Effector memory CD4-positive, alpha-beta T cell (primary cell): ENCODE measurements around the gene SPG11.
"Not testable (repeated sequence)": the region's sequence is repeated elsewhere in the genome, so short reads cannot be mapped to it uniquely, and the experiment has no call there.

Experiments
- DNase-seq, 3 donors: peaks; one replicate each; pipeline ENCODE4 v3.0.0-alpha.2; 2020
- H3K27ac ChIP-seq: 2 replicates; pipeline ENCODE4 v1.7.0; 2013; ENCODE audit warnings: mild to moderate bottlenecking, low read length, moderate library complexity; ENCODE audit not compliant: insufficient read depth, poor library complexity, severe bottlenecking
- H3K27me3 ChIP-seq: replicated peaks from 2 replicates; pipeline ENCODE4 v1.7.0; 2013; ENCODE audit warnings: mild to moderate bottlenecking, low read length; ENCODE audit not compliant: insufficient read depth, control insufficient read depth, poor library complexity, severe bottlenecking
- H3K36me3 ChIP-seq: 2 replicates; pipeline ENCODE4 v1.7.0; 2013; ENCODE audit warnings: mild to moderate bottlenecking, low read length, moderate library complexity; ENCODE audit not compliant: control insufficient read depth, insufficient read depth
- H3K4me1 ChIP-seq: 2 replicates; pipeline ENCODE4 v1.7.0; 2013; ENCODE audit warnings: low read length, mild to moderate bottlenecking; ENCODE audit not compliant: control insufficient read depth, insufficient read depth, poor library complexity, severe bottlenecking
- H3K4me3 ChIP-seq: 2 replicates; pipeline ENCODE4 v1.7.0; 2013; ENCODE audit warnings: low read length, low read depth, mild to moderate bottlenecking; ENCODE audit not compliant: insufficient read depth, poor library complexity, severe bottlenecking
- H3K9me3 ChIP-seq: 2 replicates; pipeline ENCODE4 v1.7.0; 2013; ENCODE audit warnings: mild to moderate bottlenecking, low read length, moderate library complexity; ENCODE audit not compliant: control insufficient read depth

SPG11 gene

DNA sequence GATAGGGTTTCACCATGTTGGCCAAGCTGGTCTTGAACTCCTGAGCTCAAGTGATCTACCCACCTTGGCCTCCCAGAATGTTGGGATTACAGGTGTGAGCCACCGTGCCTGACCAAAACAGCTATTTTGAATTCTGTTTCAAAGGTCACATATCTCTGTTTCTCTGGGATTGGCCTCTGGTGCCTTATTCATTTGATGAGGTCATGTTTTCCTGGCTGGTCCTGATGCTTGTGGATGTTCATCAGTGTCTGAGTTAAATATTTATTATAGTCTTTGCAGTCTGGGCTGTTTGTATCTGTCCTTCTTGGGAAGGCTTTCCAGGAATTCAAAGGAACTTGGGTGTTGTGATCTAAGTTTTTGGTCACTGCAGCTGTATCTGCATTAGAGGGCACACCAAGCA is 42.5 kb upstream of the SPG11 start:
- no peak overlapping the region for H3K4me3 ChIP-seq
- no peaks in the 10 kb centered on the region for H3K36me3 ChIP-seq
- no peaks in the 10 kb centered on the region for H3K9me3 ChIP-seq
- H3K4me1 ChIP-seq, result no peaks in the 10 kb centered on the region
- no peak overlapping the region for H3K27ac ChIP-seq
- no peaks in the 10 kb centered on the region for H3K27me3 ChIP-seq
- no peak for DNase-seq

DNA sequence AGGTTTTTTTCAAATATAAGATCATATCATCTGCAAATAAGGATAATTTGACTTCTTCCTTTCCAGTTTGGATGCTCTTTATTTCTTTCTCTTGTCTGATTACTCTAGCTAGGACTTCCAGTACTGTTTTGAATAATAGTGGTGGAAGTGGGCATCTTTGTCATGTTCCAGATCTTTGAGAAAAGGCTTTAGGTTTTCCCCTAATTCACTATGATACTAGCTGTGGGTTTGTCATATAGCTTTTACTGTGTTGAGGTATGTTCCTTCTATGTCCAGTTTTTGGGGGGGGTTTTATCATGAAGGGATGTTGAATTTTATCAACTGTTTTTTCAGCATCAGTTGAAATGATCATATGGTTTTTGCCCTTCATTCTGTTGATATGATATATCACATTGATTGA is 37.2 kb upstream of the SPG11 start:
- not testable (repeated sequence) for H3K27ac ChIP-seq, H3K4me3 ChIP-seq, H3K27me3 ChIP-seq, H3K9me3 ChIP-seq, H3K36me3 ChIP-seq, DNase-seq, H3K4me1 ChIP-seq

DNA sequence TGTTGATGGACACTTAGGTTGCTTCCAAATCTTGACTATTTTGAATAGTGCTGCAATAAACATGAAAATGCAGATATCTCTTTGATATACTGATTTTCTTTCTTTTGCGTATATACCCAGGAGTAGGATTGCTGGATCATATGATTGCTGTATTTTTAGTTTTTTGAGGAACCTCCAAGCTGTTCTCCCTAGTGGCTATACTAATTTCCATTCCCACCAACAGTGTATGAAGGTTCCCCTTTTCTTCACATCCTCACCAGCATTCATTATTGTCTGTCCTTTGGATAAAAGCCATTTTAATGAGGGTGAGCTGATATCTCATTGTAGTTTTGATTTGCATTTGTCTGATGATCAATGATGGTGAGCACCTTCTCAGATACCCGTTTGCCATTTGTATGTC is 35.2 kb upstream of the SPG11 start:
- no peak for DNase-seq
- Histone ChIP-seq H3K9me3 (no peaks in the 10 kb centered on the region), H3K4me3 (no peak overlapping the region), H3K27me3 (no peaks in the 10 kb centered on the region), H3K4me1 (no peaks in the 10 kb centered on the region), H3K27ac (no peak overlapping the region), H3K36me3 (no peaks in the 10 kb centered on the region)

DNA sequence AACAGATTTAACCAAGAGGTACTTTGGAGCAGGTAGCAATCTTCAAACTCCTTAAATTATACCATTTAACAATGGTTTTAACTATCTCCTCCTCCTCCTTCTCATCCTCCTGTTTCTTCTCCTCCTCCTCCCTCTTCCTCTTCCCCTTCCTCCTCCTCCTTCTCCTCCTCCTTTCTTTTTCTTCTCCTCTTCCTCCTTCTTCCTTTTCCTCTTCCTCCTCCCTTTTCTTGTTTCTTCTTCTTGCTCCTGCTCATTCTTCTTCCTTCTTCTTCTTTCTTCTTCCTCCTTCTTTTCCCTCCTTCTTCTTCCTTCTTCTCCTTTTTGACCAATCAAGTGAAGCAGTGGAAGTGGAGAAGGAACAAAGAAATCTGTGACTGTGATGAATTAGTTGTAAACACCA is 33.6 kb upstream of the SPG11 start:
- H3K27ac ChIP-seq, result no peak overlapping the region
- no peak for DNase-seq
- no peak overlapping the region for H3K4me3 ChIP-seq
- no peaks in the 10 kb centered on the region for H3K4me1 ChIP-seq
- H3K9me3 ChIP-seq, result no peaks in the 10 kb centered on the region
- H3K27me3 ChIP-seq, result no peaks in the 10 kb centered on the region
- H3K36me3 ChIP-seq, result no peaks in the 10 kb centered on the region

DNA sequence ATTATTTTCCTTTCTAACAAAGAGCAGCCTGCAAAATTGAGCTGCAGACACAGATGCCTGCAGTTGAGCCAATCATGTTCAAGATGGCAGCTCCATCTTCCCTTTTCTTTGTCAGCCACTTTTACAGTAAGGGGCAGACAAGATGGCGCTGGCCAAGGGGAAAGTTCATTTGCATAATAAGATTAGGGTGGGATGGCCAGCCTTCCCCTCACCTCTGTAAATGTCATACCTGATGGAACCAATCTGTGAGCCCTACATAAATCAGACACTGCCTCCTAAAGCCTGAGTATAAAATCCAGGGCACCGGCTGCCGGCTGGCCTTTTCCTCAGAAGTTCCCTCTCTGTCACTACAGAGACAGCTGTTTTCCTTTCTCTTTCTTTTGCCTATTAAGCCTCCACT is 31.8 kb upstream of the SPG11 start:
- DNase-seq, result no peak
- H3K4me3 ChIP-seq, result no peak overlapping the region
- no peaks in the 10 kb centered on the region for H3K36me3 ChIP-seq
- no peaks in the 10 kb centered on the region for H3K9me3 ChIP-seq
- no peaks in the 10 kb centered on the region for H3K27me3 ChIP-seq
- no peaks in the 10 kb centered on the region for H3K4me1 ChIP-seq
- H3K27ac ChIP-seq, result no peak overlapping the region

DNA sequence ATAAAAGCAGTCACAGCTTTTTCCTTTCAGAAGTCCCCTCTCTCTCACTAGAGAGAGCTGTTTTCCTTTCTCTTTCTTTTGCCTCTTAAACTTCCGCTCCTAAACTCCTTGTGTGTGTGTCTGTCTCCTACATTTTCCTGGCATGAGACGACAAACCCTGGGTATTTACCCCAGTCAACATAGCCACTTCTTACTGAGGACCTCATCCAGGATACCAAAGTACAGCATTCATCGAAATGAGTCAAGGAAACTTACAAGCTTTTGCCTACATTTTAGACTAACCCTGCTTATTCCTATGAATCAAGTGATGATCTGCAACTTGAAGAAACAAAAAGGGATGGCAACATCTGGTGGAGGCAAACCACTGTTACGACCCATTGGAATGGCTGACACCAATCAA is 31.0 kb upstream of the SPG11 start:
- Histone ChIP-seq H3K4me3 (no peak overlapping the region), H3K9me3 (no peaks in the 10 kb centered on the region), H3K36me3 (no peaks in the 10 kb centered on the region), H3K27ac (no peak overlapping the region), H3K27me3 (no peaks in the 10 kb centered on the region), H3K4me1 (no peaks in the 10 kb centered on the region)
- DNase-seq, result no peak

DNA sequence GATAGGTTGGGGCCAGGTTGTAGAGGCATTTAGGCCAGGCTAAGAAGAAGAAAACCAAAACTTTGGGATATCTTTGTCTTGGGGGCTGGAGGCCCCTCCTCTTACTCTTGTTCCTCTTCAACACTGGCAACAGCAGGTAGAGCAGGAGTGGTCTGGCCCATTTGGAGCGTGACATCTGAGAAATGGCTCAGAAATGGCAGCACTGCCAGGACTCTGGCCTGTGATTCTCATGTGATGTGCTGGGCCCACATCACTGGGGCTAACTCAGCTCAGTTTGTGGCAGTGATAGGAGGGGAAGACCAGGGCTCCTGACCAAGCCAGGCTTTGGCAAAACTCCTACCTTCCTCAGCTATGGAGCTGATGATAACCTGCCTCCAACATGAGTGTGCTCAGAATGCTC is 29.2 kb upstream of the SPG11 start:
- Histone ChIP-seq H3K9me3 (no peaks in the 10 kb centered on the region), H3K4me3 (no peak overlapping the region), H3K36me3 (no peaks in the 10 kb centered on the region), H3K27me3 (no peaks in the 10 kb centered on the region), H3K4me1 (no peaks in the 10 kb centered on the region), H3K27ac (peak overlapping the region; percentile 11)
- DNase-seq, result no peak

DNA sequence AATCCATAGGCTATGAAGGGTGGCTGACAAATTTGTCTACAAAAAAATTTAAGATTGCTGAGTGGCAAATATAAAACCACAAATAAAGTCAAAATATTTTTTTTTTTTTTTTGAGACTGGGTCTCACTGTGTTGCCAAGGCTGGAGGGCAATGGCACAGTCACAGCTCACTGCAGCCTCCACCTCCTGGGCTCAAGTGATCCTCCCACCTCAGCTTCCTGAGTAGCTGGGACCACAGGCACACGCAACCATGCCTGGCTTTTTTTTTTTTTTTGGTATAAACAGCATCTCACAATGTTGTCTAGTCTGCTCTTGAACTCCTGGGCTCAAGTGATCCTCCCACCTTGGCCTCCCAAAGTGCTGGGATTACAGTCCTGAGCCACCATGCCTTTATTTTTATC is 26.8 kb upstream of the SPG11 start:
- H3K27me3 ChIP-seq, H3K9me3 ChIP-seq, DNase-seq, H3K27ac ChIP-seq, H3K4me3 ChIP-seq, H3K36me3 ChIP-seq, H3K4me1 ChIP-seq: not testable (repeated sequence)

DNA sequence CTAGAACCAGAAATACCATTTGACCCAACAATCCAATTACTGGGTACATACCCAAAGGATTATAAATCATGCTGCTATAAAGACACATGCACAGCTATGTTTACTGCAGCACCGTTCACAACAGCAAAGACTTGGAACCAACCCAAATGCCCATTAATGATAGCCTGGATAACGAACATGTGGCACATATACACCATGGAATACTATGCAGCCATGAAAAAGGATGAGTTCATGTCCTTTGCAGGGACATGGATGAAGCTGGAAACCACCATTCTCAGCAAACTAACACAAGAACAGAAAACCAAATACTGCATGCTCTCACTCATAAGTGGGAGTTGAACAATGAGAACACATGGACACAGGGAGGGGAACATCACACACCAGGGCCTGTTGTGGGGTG is 25.9 kb upstream of the SPG11 start:
- not testable (repeated sequence) for DNase-seq, H3K27me3 ChIP-seq, H3K4me1 ChIP-seq, H3K4me3 ChIP-seq, H3K27ac ChIP-seq, H3K36me3 ChIP-seq, H3K9me3 ChIP-seq

DNA sequence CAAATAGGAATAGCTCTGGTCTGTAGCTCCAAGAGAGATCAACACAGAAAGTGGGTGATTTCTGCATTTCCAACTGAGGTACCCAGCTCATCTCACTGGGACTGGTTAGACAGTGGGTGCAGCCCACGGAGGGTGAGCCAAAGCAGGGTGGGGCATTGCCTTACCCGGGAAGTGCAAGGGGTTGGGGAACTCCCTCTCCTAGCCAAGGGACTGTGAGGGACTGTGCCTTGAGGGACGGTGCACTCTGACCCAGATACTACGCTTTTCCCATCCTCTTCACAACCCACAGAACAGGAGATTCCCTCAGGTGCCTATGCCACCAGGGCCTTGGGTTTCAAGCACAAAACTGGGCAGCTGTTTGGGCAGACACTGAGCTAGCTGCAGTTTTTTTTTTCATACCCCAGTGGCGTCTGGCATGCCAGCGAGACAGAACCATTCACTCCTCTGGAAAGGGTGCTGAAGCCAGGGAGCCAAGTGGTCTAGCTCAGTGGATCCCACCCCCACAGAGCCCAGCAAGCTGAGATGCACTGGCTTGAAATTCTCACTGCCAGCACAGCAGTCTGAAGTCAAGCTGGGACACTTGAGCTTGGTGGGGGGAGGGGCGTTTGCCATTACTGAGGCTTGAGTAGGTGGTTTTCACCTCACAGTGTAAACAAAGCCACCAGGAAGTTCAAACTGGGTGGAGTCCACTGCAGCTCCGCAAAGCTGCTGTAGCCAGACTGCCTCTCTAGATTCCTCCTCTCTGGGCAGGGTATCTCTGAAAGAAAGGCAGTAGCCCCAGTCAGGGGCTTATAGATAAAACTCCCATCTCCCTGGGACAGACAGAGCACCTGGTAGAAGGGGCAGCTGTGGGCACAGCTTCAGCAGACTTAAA is 19.6 kb upstream of the SPG11 start:
- H3K36me3 ChIP-seq, H3K9me3 ChIP-seq, H3K27me3 ChIP-seq: not testable (repeated sequence)
- peak overlapping the region; percentile 67 for H3K27ac ChIP-seq
- DNase-seq, result peak; percentile 50 to 64 (median 63)
- peak overlapping the region; percentile 27 for H3K4me3 ChIP-seq
- peaks cover 43% of the 10 kb centered on the region for H3K4me1 ChIP-seq
